Measurements from ENCODE around the gene RGS9BP.
"Not testable (repeated sequence)": the region's sequence is repeated elsewhere in the genome, so short reads cannot be mapped to it uniquely, and the experiment has no call there.

Gene RGS9BP

GRCh38 chr19:32652894-32653598 is 22.6 kb upstream of the RGS9BP start:
- no peaks in the 10 kb centered on the region; the same call in 1 of the 2 replicates for H3K36me3 ChIP-seq (ENCODE audit: insufficient read depth, low read length)
- no peak overlapping the region for H3K9ac ChIP-seq (ENCODE audit: low read depth, low read length)
- H3K9me3 ChIP-seq (ENCODE audit: control insufficient read depth, insufficient read depth, low read length), result no peaks in the 10 kb centered on the region
- H3K4me1 ChIP-seq (ENCODE audit: insufficient read depth, low read length), result no peaks in the 10 kb centered on the region; the same call in 1 of the 2 replicates

DNA sequence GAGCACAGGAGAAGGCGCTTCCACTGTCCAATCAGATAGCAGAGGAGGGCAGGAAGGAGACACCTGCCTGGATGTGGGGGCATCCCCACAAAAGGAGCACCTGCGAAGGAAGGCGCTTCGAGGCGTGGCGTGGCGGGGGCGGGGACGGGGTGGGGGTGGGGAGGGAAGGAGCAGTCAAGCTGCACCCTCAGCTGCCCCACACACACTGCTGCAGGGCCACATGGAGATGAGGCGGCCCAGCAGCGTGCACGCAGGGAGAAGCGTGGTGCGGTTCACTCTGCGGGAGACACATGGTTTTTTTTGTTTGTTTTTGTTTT is 22.1 kb upstream of the RGS9BP start:
- Histone ChIP-seq H3K4me1 (ENCODE audit: insufficient read depth, low read length) (no peaks in the 10 kb centered on the region; the same call in 1 of the 2 replicates), H3K9me3 (ENCODE audit: control insufficient read depth, insufficient read depth, low read length) (no peaks in the 10 kb centered on the region), H3K9ac (ENCODE audit: low read depth, low read length) (no peak overlapping the region), H3K36me3 (ENCODE audit: insufficient read depth, low read length) (no peaks in the 10 kb centered on the region; the same call in none of the 2 replicates)

DNA sequence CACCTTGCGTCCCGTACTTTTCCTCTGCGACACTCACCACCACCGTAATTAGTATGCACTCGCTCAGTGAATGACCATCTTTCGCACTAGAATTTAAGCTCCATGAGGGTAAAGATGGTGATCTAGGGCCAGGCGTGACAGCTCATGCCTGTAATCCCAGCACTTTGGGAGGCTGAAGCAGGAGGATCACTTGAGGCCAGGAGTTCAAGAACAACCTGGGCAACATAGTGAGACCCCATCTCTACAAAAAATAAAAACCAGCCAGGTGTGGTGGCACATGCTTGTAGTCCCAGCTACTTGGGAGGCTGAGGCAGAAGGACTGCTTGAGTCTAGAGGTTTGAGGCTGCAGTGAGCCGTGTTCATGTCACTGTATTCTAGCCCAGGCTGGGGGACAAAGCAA is 19.3 kb upstream of the RGS9BP start:
- not testable (repeated sequence) for H3K36me3 ChIP-seq (ENCODE audit: insufficient read depth, low read length); H3K4me1 ChIP-seq (ENCODE audit: insufficient read depth, low read length); H3K9me3 ChIP-seq (ENCODE audit: control insufficient read depth, insufficient read depth, low read length); H3K9ac ChIP-seq (ENCODE audit: low read depth, low read length)

GRCh38 chr19:32658075-32658474 is 17.6 kb upstream of the RGS9BP start:
- Histone ChIP-seq H3K9me3 (ENCODE audit: control insufficient read depth, insufficient read depth, low read length) (no peaks in the 10 kb centered on the region), H3K36me3 (ENCODE audit: insufficient read depth, low read length) (no peaks in the 10 kb centered on the region; the same call in none of the 2 replicates), H3K9ac (ENCODE audit: low read depth, low read length) (no peak overlapping the region), H3K4me1 (ENCODE audit: insufficient read depth, low read length) (no peaks in the 10 kb centered on the region)

DNA sequence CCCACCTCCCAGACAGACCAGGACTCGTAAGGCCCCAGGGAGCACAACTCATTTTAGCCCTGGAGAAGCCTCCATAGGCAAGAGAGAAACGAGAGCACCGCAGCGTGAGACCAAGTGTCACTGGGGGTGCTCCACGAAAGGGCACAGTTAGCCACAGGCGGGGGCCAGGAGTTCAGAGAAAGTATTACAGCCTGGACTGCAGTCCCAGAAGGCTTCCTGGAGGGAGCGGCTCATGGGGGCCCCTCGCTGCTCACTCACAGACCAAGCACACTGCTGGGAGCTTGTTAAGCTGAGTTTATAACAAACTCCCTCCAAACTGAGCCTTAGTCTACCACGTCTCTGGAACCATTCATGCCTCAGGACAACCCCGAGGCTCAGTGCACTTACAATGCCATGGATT is 17.1 kb upstream of the RGS9BP start:
- Histone ChIP-seq H3K9me3 (ENCODE audit: control insufficient read depth, insufficient read depth, low read length) (no peaks in the 10 kb centered on the region), H3K4me1 (ENCODE audit: insufficient read depth, low read length) (no peaks in the 10 kb centered on the region), H3K9ac (ENCODE audit: low read depth, low read length) (no peak overlapping the region), H3K36me3 (ENCODE audit: insufficient read depth, low read length) (no peaks in the 10 kb centered on the region; the same call in none of the 2 replicates)

GRCh38 chr19:32661318-32661717 is 14.3 kb upstream of the RGS9BP start:
- Histone ChIP-seq H3K4me1 (ENCODE audit: insufficient read depth, low read length) (no peaks in the 10 kb centered on the region), H3K9me3 (ENCODE audit: control insufficient read depth, insufficient read depth, low read length) (no peaks in the 10 kb centered on the region), H3K9ac (ENCODE audit: low read depth, low read length) (no peak overlapping the region), H3K36me3 (ENCODE audit: insufficient read depth, low read length) (peaks cover 3% of the 10 kb centered on the region)

DNA sequence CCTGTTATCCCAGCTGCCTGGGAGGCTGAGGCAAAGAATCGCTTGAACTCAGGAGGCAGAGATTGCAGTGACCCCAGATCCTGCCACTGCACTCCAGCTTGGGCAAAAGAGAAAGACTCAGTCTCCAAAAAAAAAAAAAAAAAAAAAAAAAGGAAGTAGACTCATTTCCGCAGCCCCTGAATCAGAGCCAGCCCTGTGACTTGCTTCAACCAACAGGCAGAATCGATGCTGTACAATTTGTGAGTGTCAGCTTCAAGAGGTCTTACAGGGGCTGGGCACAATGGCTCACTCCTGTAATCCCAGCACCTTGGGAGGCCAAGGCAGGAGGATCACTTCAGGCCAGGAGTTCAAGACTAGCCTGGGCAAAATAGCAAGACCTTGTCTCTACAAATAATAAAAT is 13.5 kb upstream of the RGS9BP start:
- Histone ChIP-seq H3K9ac (ENCODE audit: low read depth, low read length) (no peak overlapping the region), H3K36me3 (ENCODE audit: insufficient read depth, low read length) (peaks cover 5% of the 10 kb centered on the region), H3K4me1 (ENCODE audit: insufficient read depth, low read length) (no peaks in the 10 kb centered on the region)

DNA sequence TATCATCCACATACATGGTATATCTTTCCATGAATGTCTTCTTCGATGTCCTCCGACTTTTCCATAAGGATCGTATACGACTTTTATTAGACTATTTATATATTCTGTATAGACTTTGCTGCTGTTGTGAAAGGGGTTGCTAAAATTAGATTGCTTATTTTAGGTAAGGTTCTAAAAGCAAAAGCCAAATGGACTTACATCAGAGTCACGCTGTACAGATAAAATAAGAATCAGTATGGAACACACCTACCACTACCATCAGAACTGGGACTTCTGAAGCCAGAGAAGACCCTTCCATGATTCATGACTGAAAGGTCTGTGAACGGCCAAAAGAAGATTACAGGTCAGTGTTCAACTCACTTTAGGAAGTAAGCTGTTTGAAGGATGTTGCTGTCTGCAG is 9.6 kb upstream of the RGS9BP start:
- Histone ChIP-seq H3K4me1 (ENCODE audit: insufficient read depth, low read length) (no peaks in the 10 kb centered on the region), H3K36me3 (ENCODE audit: insufficient read depth, low read length) (peaks cover 5% of the 10 kb centered on the region), H3K9ac (ENCODE audit: low read depth, low read length) (no peak overlapping the region), H3K9me3 (ENCODE audit: control insufficient read depth, insufficient read depth, low read length) (no peaks in the 10 kb centered on the region)

More for the DNA sequence above, 13.5 kb upstream of the RGS9BP start:
- no peaks in the 10 kb centered on the region for H3K9me3 ChIP-seq (ENCODE audit: control insufficient read depth, insufficient read depth, low read length)

DNA sequence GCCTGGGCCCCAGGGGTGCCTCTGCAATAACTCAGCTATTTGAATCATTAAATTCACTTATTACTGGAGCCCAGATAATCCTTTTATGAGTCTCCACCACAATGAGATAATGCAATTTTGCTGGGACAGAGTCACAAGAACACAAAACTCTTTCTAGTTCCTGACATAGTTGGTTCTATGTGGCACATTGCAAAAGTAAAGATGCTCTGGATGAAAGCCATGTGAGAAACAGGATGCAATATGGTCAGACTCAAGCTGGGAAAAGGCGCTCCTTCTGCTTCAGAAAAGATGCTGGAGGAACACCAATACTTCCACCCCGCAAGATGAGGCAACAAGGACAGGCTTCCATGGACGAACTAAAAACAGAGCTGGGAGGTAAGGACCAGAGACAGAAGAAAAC is 6.3 kb upstream of the RGS9BP start:
- Histone ChIP-seq H3K9ac (ENCODE audit: low read depth, low read length) (no peak overlapping the region), H3K9me3 (ENCODE audit: control insufficient read depth, insufficient read depth, low read length) (no peaks in the 10 kb centered on the region), H3K4me1 (ENCODE audit: insufficient read depth, low read length) (peaks cover 4% of the 10 kb centered on the region; the same call in 1 of the 2 replicates), H3K36me3 (ENCODE audit: insufficient read depth, low read length) (peaks cover 5% of the 10 kb centered on the region)

GRCh38 chr19:32671883-32672593 is 3.6 kb upstream of the RGS9BP start:
- H3K36me3 ChIP-seq (ENCODE audit: insufficient read depth, low read length), result no peaks in the 10 kb centered on the region
- H3K4me1 ChIP-seq (ENCODE audit: insufficient read depth, low read length), result peaks cover 4% of the 10 kb centered on the region; the same call in 1 of the 2 replicates
- no peaks in the 10 kb centered on the region for H3K9me3 ChIP-seq (ENCODE audit: control insufficient read depth, insufficient read depth, low read length)
- H3K9ac ChIP-seq (ENCODE audit: low read depth, low read length), result no peak overlapping the region

GRCh38 chr19:32672841-32673240 is 2.8 kb upstream of the RGS9BP start:
- no peak overlapping the region for H3K9ac ChIP-seq (ENCODE audit: low read depth, low read length)

GRCh38 chr19:32673573-32673972 is 2.1 kb upstream of the RGS9BP start:
- Histone ChIP-seq H3K36me3 (ENCODE audit: insufficient read depth, low read length) (no peaks in the 10 kb centered on the region), H3K4me1 (ENCODE audit: insufficient read depth, low read length) (peaks cover 4% of the 10 kb centered on the region; the same call in 1 of the 2 replicates), H3K9me3 (ENCODE audit: control insufficient read depth, insufficient read depth, low read length) (no peaks in the 10 kb centered on the region), H3K9ac (ENCODE audit: low read depth, low read length) (peak overlapping the region; percentile 61; the same call in 1 of the 2 replicates)

More at GRCh38 chr19:32672841-32673240, 2.8 kb upstream of the RGS9BP start:
- Histone ChIP-seq H3K4me1 (ENCODE audit: insufficient read depth, low read length) (peaks cover 4% of the 10 kb centered on the region; the same call in 1 of the 2 replicates), H3K9me3 (ENCODE audit: control insufficient read depth, insufficient read depth, low read length) (no peaks in the 10 kb centered on the region), H3K36me3 (ENCODE audit: insufficient read depth, low read length) (no peaks in the 10 kb centered on the region)

- Histone ChIP-seq H3K9me3 (ENCODE audit: control insufficient read depth, insufficient read depth, low read length) (no peaks in the 10 kb centered on the region), H3K9ac (ENCODE audit: low read depth, low read length) (peak overlapping the region; percentile 61), H3K36me3 (ENCODE audit: insufficient read depth, low read length) (no peaks in the 10 kb centered on the region), H3K4me1 (ENCODE audit: insufficient read depth, low read length) (peaks cover 4% of the 10 kb centered on the region; the same call in 1 of the 2 replicates)
These were observed 1.3 kb upstream of the RGS9BP start for GRCh38 chr19:32674153-32674930.

- Histone ChIP-seq H3K4me1 (ENCODE audit: insufficient read depth, low read length) (peaks cover 4% of the 10 kb centered on the region; the same call in 1 of the 2 replicates), H3K9me3 (ENCODE audit: control insufficient read depth, insufficient read depth, low read length) (no peaks in the 10 kb centered on the region), H3K9ac (ENCODE audit: low read depth, low read length) (peak within 1 kb of the TSS; percentile 61), H3K36me3 (ENCODE audit: insufficient read depth, low read length) (no peaks in the 10 kb centered on the region)
These were observed 523 bp upstream of the RGS9BP start, which contains the start of gene ANKRD27 for GRCh38 chr19:32674931-32675719. ANKRD27 (minus strand) TSS chr19:32675180; CDS start chr19:32659015, 16,165 bp downstream.
